HEK293 (cell line): ENCODE results near the gene CDC27.

Source experiments
- CTCF ChIA-PET: fragments of 350-600 bp; formaldehyde crosslinking; extraction: SDS; loops from one replicate; lab custom pipeline; 2021; ENCODE audit warnings: antibody characterized with exemption; lab: Yijun Ruan, JAX
- POLR2A ChIA-PET: fragments of 300-600 bp; formaldehyde crosslinking; extraction: SDS; loops from one replicate; lab custom pipeline; 2020; ENCODE audit warnings: antibody characterized with exemption, inconsistent platforms; lab: Yijun Ruan, JAX
- H3K27ac ChIP-seq: fragments of 200-500 bp; sonication (Bioruptor generic); 2 replicates; pipeline ENCODE4 v1.5.1; 2014; ENCODE audit warnings: low read depth, low read length, control low read depth, inconsistent platforms; ENCODE audit errors: extremely low read depth
- H3K36me3 ChIP-seq, 2 experiments: fragments of 200-500 bp in 1 of 2; sonication (Bioruptor generic) in 1 of 2; 1 replicate in 1 of 2; 2 replicates in 1 of 2; pipeline ENCODE4 v1.5.1; 2014 to 2017; ENCODE audit warnings: inconsistent platforms in 2 of 2, low read length in 2 of 2; ENCODE audit not compliant: control insufficient read depth in 2 of 2, insufficient read depth in 1 of 2
- H3K4me1 ChIP-seq: fragments of 200-500 bp; sonication (Bioruptor generic); 2 replicates; pipeline ENCODE4 v1.5.1; 2014; ENCODE audit warnings: mild to moderate bottlenecking, low read length, inconsistent platforms; ENCODE audit not compliant: control insufficient read depth, insufficient read depth
- H3K4me3 ChIP-seq: 2 replicates; pipeline ENCODE4 v1.5.1; 2011; ENCODE audit warnings: low read depth, mild to moderate bottlenecking, control low read depth, low read length, moderate library complexity
- H3K9me3 ChIP-seq: fragments of 200-500 bp; sonication (Bioruptor generic); 2 replicates; pipeline ENCODE4 v1.5.1; 2014; ENCODE audit warnings: low read depth, low read length, inconsistent platforms; ENCODE audit not compliant: control insufficient read depth, insufficient read depth
- HIC1 ChIP-seq: fragments of 450-650 bp; formaldehyde crosslinking; IDR thresholded peaks from 2 replicates; pipeline ENCODE4 v1.5.1; 2016; ENCODE audit warnings: missing biosample characterization, missing genetic modification characterization
- SP2 ChIP-seq: fragments of 450-650 bp; formaldehyde crosslinking; IDR thresholded peaks from 2 replicates; pipeline ENCODE4 v1.5.1; 2016; ENCODE audit warnings: missing biosample characterization, missing genetic modification characterization
- ZBTB11 ChIP-seq: fragments of 450-650 bp; formaldehyde crosslinking; conservative IDR thresholded peaks from 2 replicates; pipeline ENCODE4 v1.5.1; 2016; ENCODE audit warnings: low read depth, missing biosample characterization, missing genetic modification characterization
- ZBTB49 ChIP-seq: fragments of 450-650 bp; formaldehyde crosslinking; IDR thresholded peaks from 2 replicates; pipeline ENCODE4 v1.5.1; 2016; ENCODE audit warnings: missing biosample characterization, missing genetic modification characterization, low read depth
- ZBTB8A ChIP-seq: fragments of 450-650 bp; formaldehyde crosslinking; IDR thresholded peaks from 2 replicates; pipeline ENCODE4 v1.5.1; 2016; ENCODE audit warnings: missing biosample characterization, missing genetic modification characterization
- ZNF311 ChIP-seq: fragments of 450-650 bp; formaldehyde crosslinking; IDR thresholded peaks from 2 replicates; pipeline ENCODE4 v1.5.1; 2017; ENCODE audit warnings: missing biosample characterization, missing genetic modification characterization, borderline replicate concordance
- ZNF335 ChIP-seq: fragments of 450-650 bp; formaldehyde crosslinking; conservative IDR thresholded peaks from 2 replicates; pipeline ENCODE4 v1.5.1; 2016; ENCODE audit warnings: missing biosample characterization, missing genetic modification characterization
- ZNF473 ChIP-seq: fragments of 450-650 bp; formaldehyde crosslinking; IDR thresholded peaks from 2 replicates; pipeline ENCODE4 v1.5.1; 2017; ENCODE audit warnings: missing biosample characterization, missing genetic modification characterization
- ZNF514 ChIP-seq: fragments of 450-650 bp; formaldehyde crosslinking; IDR thresholded peaks from 2 replicates; pipeline ENCODE4 v1.5.1; 2016; ENCODE audit warnings: missing biosample characterization, missing genetic modification characterization
- ZSCAN5A ChIP-seq: fragments of 450-650 bp; formaldehyde crosslinking; IDR thresholded peaks from 2 replicates; pipeline ENCODE4 v1.5.1; 2016; ENCODE audit warnings: missing biosample characterization, missing genetic modification characterization
- TF ChIP-seq, protein P1 (sequence below): fragments of 450-650 bp; formaldehyde crosslinking; conservative IDR thresholded peaks from 2 replicates; pipeline ENCODE4 v1.5.1; 2016; ENCODE audit warnings: low read depth, missing biosample characterization, missing genetic modification characterization
- TF ChIP-seq, protein P2 (sequence below): fragments of 450-650 bp; formaldehyde crosslinking; IDR thresholded peaks from 2 replicates; pipeline ENCODE4 v1.5.1; 2017; ENCODE audit warnings: missing biosample characterization, missing genetic modification characterization
- TF ChIP-seq, protein P3 (sequence below): fragments of 450-650 bp; formaldehyde crosslinking; IDR thresholded peaks from 2 replicates; pipeline ENCODE4 v1.5.1; 2016; ENCODE audit warnings: missing biosample characterization, missing genetic modification characterization

Gene CDC27

DNA sequence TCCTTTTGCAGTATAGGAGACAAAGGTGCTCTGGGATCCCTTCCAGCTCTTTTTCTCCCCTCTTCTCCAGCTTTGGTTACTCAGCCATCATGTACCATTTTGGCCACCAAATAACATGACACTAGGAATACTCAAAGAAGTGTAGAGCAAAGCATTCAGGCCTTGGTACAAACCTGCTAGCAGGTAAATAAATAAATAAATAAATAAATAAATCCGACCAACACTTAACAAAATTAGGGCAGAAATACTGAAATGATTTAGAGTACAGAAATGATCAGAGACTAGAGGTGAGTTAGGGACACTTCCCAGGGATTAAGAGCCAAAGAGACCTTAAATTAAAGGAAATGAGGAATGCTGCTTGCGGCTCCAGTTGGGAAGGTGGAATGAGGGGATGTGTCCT, 46.8 kb upstream of the CDC27 start (continued):
- TF ChIP-seq ZBTB49 (tag by site-specific recombination) = no peak
- TF ChIP-seq ZBTB8A = 0 out of 2 replicates have a peak, but pooled peaks have one; percentile 35
- TF ChIP-seq HIC1 (tag by site-specific recombination) = no peak
- 0 out of 2 replicates have a peak, but pooled peaks have one; percentile 14 for TF ChIP-seq ZNF514 (tag by site-specific recombination)
- TF ChIP-seq, protein P1, sequence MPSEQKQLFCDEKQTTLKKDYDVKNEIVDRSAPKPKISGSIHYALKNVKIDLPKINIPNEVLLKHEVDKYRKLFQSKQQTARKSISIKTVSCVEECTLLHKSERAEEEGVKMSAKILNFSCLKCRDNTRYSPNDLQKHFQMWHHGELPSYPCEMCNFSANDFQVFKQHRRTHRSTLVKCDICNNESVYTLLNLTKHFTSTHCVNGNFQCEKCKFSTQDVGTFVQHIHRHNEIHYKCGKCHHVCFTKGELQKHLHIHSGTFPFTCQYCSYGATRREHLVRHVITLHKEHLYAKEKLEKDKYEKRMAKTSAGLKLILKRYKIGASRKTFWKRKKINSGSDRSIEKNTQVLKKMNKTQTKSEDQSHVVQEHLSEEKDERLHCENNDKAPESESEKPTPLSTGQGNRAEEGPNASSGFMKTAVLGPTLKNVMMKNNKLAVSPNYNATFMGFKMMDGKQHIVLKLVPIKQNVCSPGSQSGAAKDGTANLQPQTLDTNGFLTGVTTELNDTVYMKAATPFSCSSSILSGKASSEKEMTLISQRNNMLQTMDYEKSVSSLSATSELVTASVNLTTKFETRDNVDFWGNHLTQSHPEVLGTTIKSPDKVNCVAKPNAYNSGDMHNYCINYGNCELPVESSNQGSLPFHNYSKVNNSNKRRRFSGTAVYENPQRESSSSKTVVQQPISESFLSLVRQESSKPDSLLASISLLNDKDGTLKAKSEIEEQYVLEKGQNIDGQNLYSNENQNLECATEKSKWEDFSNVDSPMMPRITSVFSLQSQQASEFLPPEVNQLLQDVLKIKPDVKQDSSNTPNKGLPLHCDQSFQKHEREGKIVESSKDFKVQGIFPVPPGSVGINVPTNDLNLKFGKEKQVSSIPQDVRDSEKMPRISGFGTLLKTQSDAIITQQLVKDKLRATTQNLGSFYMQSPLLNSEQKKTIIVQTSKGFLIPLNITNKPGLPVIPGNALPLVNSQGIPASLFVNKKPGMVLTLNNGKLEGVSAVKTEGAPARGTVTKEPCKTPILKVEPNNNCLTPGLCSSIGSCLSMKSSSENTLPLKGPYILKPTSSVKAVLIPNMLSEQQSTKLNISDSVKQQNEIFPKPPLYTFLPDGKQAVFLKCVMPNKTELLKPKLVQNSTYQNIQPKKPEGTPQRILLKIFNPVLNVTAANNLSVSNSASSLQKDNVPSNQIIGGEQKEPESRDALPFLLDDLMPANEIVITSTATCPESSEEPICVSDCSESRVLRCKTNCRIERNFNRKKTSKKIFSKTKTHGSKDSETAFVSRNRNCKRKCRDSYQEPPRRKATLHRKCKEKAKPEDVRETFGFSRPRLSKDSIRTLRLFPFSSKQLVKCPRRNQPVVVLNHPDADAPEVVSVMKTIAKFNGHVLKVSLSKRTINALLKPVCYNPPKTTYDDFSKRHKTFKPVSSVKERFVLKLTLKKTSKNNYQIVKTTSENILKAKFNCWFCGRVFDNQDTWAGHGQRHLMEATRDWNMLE (tag by site-specific recombination) = peak; percentile 56; the same call in 1 of the 2 replicates
- peak; percentile 50; the same call in 1 of the 2 replicates for TF ChIP-seq ZBTB11
- TF ChIP-seq, all 188 proteins: peak for 9

GRCh38 chr17:47235506-47235905, 46.4 kb upstream of the CDC27 start:
- no peak overlapping the region for H3K27ac ChIP-seq
- no peak overlapping the region for H3K4me3 ChIP-seq
- peaks cover 11% of the 10 kb centered on the region for H3K4me1 ChIP-seq
- ChIA-PET CTCF (interaction anchor here (8.6 kb wide), 1 partner anchor 80 kb away, joined by 164 read pairs; no protein-coding TSS in a partner anchor), POLR2A (no interaction called here)
- H3K36me3 ChIP-seq = no peaks in the 10 kb centered on the region
- H3K9me3 ChIP-seq = no peaks in the 10 kb centered on the region
- TF ChIP-seq SP2 (tag by site-specific recombination) (no peak), ZNF311 (tag by site-specific recombination) (no peak), ZNF335 (no peak), ZNF473 (tag by site-specific recombination) (no peak), ZBTB11 (no peak), ZSCAN5A (tag by site-specific recombination) (no peak)
- TF ChIP-seq, protein P2, sequence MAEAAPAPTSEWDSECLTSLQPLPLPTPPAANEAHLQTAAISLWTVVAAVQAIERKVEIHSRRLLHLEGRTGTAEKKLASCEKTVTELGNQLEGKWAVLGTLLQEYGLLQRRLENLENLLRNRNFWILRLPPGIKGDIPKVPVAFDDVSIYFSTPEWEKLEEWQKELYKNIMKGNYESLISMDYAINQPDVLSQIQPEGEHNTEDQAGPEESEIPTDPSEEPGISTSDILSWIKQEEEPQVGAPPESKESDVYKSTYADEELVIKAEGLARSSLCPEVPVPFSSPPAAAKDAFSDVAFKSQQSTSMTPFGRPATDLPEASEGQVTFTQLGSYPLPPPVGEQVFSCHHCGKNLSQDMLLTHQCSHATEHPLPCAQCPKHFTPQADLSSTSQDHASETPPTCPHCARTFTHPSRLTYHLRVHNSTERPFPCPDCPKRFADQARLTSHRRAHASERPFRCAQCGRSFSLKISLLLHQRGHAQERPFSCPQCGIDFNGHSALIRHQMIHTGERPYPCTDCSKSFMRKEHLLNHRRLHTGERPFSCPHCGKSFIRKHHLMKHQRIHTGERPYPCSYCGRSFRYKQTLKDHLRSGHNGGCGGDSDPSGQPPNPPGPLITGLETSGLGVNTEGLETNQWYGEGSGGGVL (tag by site-specific recombination) = no peak
- TF ChIP-seq, protein P3, sequence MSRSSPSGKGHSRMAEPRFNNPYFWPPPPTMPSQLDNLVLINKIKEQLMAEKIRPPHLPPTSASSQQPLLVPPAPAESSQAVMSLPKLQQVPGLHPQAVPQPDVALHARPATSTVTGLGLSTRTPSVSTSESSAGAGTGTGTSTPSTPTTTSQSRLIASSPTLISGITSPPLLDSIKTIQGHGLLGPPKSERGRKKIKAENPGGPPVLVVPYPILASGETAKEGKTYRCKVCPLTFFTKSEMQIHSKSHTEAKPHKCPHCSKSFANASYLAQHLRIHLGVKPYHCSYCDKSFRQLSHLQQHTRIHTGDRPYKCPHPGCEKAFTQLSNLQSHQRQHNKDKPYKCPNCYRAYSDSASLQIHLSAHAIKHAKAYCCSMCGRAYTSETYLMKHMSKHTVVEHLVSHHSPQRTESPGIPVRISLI = no peak
